ENCODE measurements around the gene GRAMD4.
"Not testable (repeated sequence)": the region's sequence is repeated elsewhere in the genome, so short reads cannot be mapped to it uniquely, and the experiment has no call there.

GRAMD4 gene

GRCh38 chr22:46637711-46638600 is 17.8 kb downstream of the GRAMD4 start:
- DNase-seq (ENCODE audit: low read depth) = no peak

- no peak for DNase-seq (ENCODE audit: low read depth)
Measured at GRCh38 chr22:46638601-46639431, 18.6 kb downstream of the GRAMD4 start.

GRCh38 chr22:46639843-46640242 is 19.7 kb downstream of the GRAMD4 start:
- no peak for DNase-seq (ENCODE audit: low read depth)

GRCh38 chr22:46640293-46641055 is 20.3 kb downstream of the GRAMD4 start:
- no peak for DNase-seq (ENCODE audit: low read depth)

GRCh38 chr22:46641811-46642266 is 21.7 kb downstream of the GRAMD4 start:
- no peak for DNase-seq (ENCODE audit: low read depth)

GRCh38 chr22:46642840-46643480 is 22.8 kb downstream of the GRAMD4 start:
- DNase-seq (ENCODE audit: low read depth) = not testable (repeated sequence)

GRCh38 chr22:46646531-46647215 is 26.5 kb downstream of the GRAMD4 start:
- DNase-seq (ENCODE audit: low read depth) = no peak

GRCh38 chr22:46648225-46648820 is 28.1 kb downstream of the GRAMD4 start:
- not testable (repeated sequence) for DNase-seq (ENCODE audit: low read depth)

GRCh38 chr22:46649141-46650077 is 29.2 kb downstream of the GRAMD4 start:
- DNase-seq (ENCODE audit: low read depth) = no peak

GRCh38 chr22:46650078-46650810 is 30.1 kb downstream of the GRAMD4 start:
- no peak for DNase-seq (ENCODE audit: low read depth)

- no peak for DNase-seq (ENCODE audit: low read depth)
Measured at GRCh38 chr22:46651316-46651715, 31.1 kb downstream of the GRAMD4 start.

GRCh38 chr22:46652081-46652846 is 32.1 kb downstream of the GRAMD4 start:
- no peak for DNase-seq (ENCODE audit: low read depth)

- DNase-seq (ENCODE audit: low read depth) = no peak
Measured at GRCh38 chr22:46652847-46653331, 32.7 kb downstream of the GRAMD4 start.

- DNase-seq (ENCODE audit: low read depth) = no peak
Measured at GRCh38 chr22:46653596-46653995, 33.4 kb downstream of the GRAMD4 start.

- no peak for DNase-seq (ENCODE audit: low read depth)
Measured at GRCh38 chr22:46654426-46654825, 34.2 kb downstream of the GRAMD4 start.

- DNase-seq (ENCODE audit: low read depth) = no peak
Measured at GRCh38 chr22:46654927-46655595, 34.9 kb downstream of the GRAMD4 start.
